ENCODE results near the gene TNS1. TPM values are rescaled to one million over a fixed set of nuclear protein-coding genes. Genes with fewer than 3 reads are reported as not detected.
A peak's percentile ranks its signal among the peaks of the same experiment; 100 is the strongest.

TNS1 gene
- total and polyA plus RNA-seq, 4 donors, result 67.0 to 377 (median 208) TPM

GRCh38 chr2:218014706-218015585, 12.2 kb upstream of the TNS1 start:
- Histone ChIP-seq H3K27ac (ENCODE audit: low read depth in 1 of 2, low read length in 1 of 2) (no peak overlapping the region), H3K9me3 (ENCODE audit: control insufficient read depth in 4 of 4, insufficient read depth in 3 of 4, low read length in 3 of 4) (no peaks in the 10 kb centered on the region), H3K27me3 (ENCODE audit: control insufficient read depth in 3 of 3, insufficient read depth in 3 of 3, low read length in 2 of 3) (no peaks in the 10 kb centered on the region), H3K9ac (ENCODE audit: insufficient read depth in 1 of 2, low read length in 2 of 2) (peak overlapping the region in 1 of 2 donors; percentile 32), H3K4me3 (no peak overlapping the region), H3K36me3 (ENCODE audit: control insufficient read depth in 4 of 4, insufficient read depth in 4 of 4, low read length in 4 of 4) (no peaks in the 10 kb centered on the region), H3K4me1 (ENCODE audit: control insufficient read depth in 5 of 5, insufficient read depth in 5 of 5, low read length in 5 of 5) (peaks cover 0 to 54% (median 18%) of the 10 kb centered on the region in 5 donors)
- TF ChIP-seq CTCF (IDR thresholded peaks at IDR 0.05; ENCODE audit: control extremely low read depth, extremely low read depth), result no peak
- no peak for ATAC-seq (ENCODE audit: insufficient read depth, low FRiP score)
- 80 to 87% methylated on average over 3 of the region's 4 CpGs for WGBS, 2 donors
- DNase-seq, result peak; percentile 56 to 66 (median 57)

- DNase-seq (no peak), ATAC-seq (ENCODE audit: insufficient read depth, low FRiP score) (no peak)
- peaks cover 0 to 3% (median 0%) of the 10 kb centered on the region in 3 donors for H3K27me3 ChIP-seq (ENCODE audit: control insufficient read depth in 3 of 3, insufficient read depth in 3 of 3, low read length in 2 of 3)
- WGBS, 2 donors, result 95 to 97% methylated on average over 2 of the region's 2 CpGs
- H3K9ac ChIP-seq (ENCODE audit: insufficient read depth in 1 of 2, low read length in 2 of 2), result no peak overlapping the region
- H3K36me3 ChIP-seq (ENCODE audit: control insufficient read depth in 4 of 4, insufficient read depth in 4 of 4, low read length in 4 of 4), result no peaks in the 10 kb centered on the region
- peaks cover 0 to 63% (median 18%) of the 10 kb centered on the region in 5 donors for H3K4me1 ChIP-seq (ENCODE audit: control insufficient read depth in 5 of 5, insufficient read depth in 5 of 5, low read length in 5 of 5)
- no peak for TF ChIP-seq CTCF (IDR thresholded peaks at IDR 0.05; ENCODE audit: control extremely low read depth, extremely low read depth)
- no peak overlapping the region for H3K4me3 ChIP-seq
- no peak overlapping the region for H3K27ac ChIP-seq (ENCODE audit: low read depth in 1 of 2, low read length in 1 of 2)
- no peaks in the 10 kb centered on the region for H3K9me3 ChIP-seq (ENCODE audit: control insufficient read depth in 4 of 4, insufficient read depth in 3 of 4, low read length in 3 of 4)
Observed at GRCh38 chr2:218013289-218013688, 10.5 kb upstream of the TNS1 start.

- Histone ChIP-seq H3K36me3 (ENCODE audit: control insufficient read depth in 4 of 4, insufficient read depth in 4 of 4, low read length in 4 of 4) (no peaks in the 10 kb centered on the region), H3K27me3 (ENCODE audit: control insufficient read depth in 3 of 3, insufficient read depth in 3 of 3, low read length in 2 of 3) (peaks cover 0 to 3% (median 0%) of the 10 kb centered on the region in 3 donors), H3K4me1 (ENCODE audit: control insufficient read depth in 5 of 5, insufficient read depth in 5 of 5, low read length in 5 of 5) (peaks cover 0 to 66% (median 18%) of the 10 kb centered on the region in 5 donors), H3K9me3 (ENCODE audit: control insufficient read depth in 4 of 4, insufficient read depth in 3 of 4, low read length in 3 of 4) (no peaks in the 10 kb centered on the region), H3K9ac (ENCODE audit: insufficient read depth in 1 of 2, low read length in 2 of 2) (no peak overlapping the region), H3K4me3 (no peak overlapping the region), H3K27ac (ENCODE audit: low read depth in 1 of 2, low read length in 1 of 2) (no peak overlapping the region)
- ATAC-seq (ENCODE audit: insufficient read depth, low FRiP score), result no peak
- WGBS, 2 donors, result 21 to 54% methylated on average over 1 of the region's 1 CpG
- DNase-seq, result no peak
- no peak for TF ChIP-seq CTCF (IDR thresholded peaks at IDR 0.05; ENCODE audit: control extremely low read depth, extremely low read depth)
Observed at GRCh38 chr2:218012284-218012683, 9.5 kb upstream of the TNS1 start.
